AG08396 (cell line): Measurements from ENCODE around the gene UBR2.
"Not testable (repeated sequence)": the region's sequence is repeated elsewhere in the genome, so short reads cannot be mapped to it uniquely, and the experiment has no call there.

Experiments used
- DNase-seq: peaks from one replicate; pipeline ENCODE4 v3.0.0; 2012; ENCODE audit warnings: low spot score, mixed read lengths

UBR2 gene

DNA sequence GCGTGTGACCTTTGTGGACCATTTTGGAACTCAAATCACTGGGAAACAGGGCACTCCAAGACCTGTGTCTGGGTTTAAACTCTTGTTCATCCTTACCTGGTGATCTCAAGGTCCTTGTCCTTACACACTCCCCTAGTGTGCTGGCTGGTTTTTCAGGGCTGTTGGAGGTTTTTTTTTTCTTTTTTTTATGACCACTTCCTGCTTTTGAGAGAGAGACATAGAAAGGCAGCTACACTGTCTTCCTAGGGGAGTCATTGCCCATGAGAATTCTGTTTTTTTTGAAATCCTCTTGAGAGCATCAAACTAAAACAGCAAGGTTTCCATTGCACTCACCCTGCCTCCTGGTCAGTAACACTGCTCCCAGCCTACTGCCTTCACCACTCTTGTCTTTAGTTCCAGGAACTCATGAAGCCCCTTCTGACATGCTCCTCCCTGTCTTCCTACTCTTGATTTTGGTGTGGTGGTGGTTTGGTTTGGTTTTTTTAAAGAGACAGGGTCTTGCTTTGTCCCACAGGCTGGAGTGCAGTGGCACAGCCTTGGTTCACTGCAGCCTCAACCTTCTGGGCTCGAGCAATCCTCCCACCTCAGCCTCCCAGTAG, 130.0 kb downstream of the UBR2 start:
- no peak for DNase-seq

DNA sequence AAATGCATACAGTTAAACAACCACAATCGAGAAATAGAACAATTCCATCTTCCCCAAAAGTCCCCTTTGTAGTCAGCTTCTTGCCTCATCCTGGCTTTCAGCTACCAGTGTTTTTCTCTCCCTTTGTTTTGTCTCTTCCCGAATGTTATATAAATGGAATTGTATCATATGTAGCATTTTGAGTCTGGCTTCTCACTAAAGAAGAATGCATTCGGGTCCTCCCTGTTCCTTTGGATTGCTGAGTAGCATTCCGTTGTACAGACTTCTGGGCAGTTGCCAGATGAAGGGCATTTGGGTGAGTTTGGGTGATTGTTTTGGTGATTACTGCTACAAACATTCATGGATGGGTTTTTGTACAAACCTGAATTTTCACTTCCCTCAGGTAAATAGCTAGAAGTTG, 130.8 kb downstream of the UBR2 start:
- DNase-seq, result peak; percentile 83

DNA sequence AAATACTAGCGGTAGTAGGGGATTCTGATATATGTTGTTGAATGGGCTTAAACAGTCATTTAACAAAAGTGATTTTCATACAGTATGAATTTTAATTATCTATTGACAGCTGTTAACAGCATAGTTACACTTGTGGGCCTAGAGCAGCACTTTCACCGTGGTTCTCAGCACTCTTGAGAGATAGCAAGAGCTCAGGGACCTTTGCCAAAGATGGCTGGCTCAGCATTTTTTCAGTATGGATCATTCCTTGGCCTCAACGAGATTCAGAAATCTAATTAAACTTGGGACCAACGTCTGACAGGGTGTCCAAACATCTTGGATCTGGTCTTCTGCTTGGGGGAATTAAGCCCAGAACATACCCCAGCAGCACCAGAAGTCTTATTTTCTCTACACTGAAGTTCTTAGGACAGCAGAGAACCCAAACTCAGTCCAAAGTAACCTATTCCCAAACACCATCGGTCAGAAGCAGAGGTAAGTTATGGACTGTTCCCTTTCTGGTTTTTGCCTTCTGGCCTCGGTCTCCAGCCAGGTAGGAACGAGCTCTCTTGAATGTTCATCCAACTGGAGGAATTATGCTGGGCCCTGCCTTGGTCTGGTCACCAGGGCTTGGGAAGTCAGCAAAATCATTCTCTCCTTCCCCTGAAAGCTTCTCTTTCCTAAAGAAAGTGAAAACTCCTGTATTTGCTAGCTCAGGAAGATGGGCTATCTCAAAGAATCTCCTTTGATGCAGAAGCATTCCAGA, 132.9 kb downstream of the UBR2 start:
- DNase-seq, result peak; percentile 80

DNA sequence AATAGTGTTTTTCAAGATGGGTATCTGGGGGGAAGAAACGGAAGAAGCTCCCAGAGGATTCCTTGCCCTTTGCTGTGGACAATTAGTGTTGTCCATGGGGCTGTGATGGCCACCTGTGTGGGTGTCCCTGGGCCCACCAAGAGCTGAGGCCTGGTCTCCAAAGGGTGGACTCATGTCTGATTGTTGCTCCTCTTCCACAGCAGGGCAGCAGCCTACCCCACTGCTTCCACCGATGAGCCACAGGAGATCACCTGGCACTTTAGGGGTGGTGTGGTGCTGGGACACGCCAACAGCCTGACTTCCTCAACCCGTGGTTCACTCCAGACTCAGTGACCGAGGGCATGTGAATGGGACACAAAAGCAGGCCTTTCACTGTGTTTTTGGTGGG, 133.4 kb downstream of the UBR2 start:
- DNase-seq, result no peak

DNA sequence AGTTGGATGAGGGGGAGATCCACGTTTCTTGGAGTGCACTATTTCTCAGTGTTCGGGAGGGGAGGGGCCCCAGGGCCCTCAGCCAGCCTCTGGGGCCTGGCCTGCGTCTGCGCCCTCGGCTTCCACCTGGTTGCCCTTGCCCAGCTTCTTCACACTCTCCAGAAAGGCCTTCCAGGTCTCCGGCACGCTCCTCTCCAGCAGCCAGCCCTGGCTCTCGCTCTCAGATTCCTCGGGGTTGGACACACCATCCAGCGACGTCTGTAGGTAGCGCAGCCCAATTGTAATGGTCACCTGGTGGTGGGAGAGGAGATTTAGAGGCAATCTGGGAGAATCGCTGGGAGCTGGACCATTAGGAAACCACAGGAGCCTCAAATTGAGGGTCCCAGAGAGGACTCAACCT, 134.4 kb downstream of the UBR2 start:
- no peak for DNase-seq

DNA sequence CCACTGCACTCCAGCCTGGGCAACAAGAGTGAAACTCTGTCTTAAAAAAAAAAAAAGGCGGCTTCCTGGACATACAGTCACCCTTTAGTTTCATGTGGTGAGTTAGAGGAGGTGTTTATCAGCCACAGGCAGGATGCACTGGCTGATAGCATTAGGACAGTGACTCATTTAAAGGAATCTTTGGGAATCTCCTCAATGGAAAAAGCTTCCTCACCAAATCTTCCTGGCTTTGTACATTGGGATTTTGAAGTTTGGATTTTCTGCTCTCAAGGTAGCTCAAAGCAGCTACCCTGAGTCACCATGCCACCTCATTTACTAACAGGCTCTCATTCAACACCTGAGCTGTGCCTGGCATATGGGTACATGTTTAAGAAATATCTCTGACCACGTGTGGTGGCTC, 138.4 kb downstream of the UBR2 start:
- peak; percentile 40 for DNase-seq

DNA sequence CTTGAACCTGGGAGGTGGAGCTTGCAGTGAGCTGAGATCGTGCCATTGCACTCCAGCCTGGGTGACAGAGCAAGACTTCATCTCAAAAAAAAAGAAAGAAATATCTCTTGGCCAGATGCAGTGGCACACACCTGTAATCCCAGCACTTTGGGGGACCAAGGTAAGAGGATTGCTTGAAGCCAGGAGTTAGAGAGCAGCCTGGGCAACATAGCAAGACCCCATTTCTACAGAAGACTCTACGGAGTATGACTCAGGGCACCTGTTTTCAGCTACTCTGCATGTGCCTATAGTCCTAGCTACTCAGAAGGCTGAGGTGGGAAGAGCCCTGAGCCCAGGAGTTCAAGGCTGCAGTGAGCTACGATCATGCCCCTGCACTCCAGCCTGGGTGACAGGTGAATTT, 139.0 kb downstream of the UBR2 start:
- not testable (repeated sequence) for DNase-seq

DNA sequence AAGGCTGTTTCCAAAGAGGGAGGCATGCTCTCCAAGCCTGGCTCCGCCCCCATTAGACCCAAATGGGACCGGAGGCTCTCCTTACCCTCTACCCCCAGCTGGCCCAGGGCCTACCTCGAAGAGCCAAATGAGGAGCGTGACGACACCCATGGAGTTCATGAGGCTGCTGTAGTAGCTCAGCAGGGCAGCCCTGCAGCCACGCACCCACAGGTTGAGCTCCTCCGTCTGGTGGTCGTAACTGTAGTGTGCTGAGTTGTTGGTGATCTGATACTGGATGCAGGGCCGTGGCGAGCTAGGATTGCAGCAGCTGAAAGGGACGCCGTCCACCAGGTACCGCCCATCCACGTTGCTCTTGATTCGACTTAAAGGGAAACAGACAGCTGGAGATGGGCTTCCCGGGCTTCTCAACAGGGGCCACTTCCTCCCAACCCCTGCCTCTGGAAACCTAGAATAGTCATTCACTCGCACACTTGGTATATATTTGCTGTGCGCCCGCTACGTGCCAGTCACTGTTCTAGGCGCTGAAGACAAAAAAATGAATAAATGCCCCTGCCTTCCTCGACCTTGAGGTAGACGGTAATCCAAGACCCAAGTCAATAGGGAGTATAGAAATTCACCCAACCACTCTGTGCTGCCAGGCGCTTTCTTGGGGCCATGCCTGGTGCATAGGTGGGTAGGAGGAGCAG, 140.6 kb downstream of the UBR2 start:
- DNase-seq, result no peak

DNA sequence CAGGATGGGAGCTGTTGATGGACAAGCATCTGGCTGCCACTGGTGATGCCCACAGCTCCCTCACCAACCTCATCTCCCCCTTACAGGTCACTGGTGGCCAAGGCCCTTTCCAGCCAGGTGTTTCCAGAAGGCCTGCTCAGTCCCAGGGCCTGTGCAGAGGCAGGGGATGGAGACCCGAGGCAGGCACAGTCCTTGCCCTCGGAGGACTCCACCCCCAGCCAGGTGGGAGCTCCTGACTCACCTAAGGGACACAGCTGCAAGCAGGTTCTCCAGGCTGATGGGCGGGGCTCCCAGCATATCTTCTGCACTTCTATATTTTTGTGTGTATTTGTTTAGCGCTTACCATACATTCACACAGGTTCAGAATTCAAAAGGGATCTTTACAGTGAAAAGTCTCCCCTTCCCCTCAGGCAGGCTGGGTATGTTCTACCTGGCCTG, 141.1 kb downstream of the UBR2 start:
- DNase-seq, result no peak

DNA sequence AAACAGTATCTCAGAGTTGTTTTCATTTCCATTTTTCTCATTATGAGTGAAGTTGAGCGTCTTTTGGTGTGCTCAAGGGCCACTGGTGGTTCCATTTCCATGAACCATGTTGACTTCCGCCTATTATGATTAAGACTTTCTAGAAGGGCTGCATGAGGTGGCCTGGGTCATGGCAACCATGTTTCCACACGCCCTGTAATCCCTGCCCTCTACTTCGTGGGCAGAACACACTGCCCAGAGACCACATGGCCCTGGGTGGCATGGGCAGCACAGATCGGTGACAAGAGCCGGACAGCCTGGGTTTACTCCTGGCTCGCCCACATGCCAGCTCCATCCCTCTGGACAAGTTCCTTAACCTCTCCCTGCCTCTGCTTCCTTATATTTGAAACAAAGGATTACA, 143.8 kb downstream of the UBR2 start:
- no peak for DNase-seq

DNA sequence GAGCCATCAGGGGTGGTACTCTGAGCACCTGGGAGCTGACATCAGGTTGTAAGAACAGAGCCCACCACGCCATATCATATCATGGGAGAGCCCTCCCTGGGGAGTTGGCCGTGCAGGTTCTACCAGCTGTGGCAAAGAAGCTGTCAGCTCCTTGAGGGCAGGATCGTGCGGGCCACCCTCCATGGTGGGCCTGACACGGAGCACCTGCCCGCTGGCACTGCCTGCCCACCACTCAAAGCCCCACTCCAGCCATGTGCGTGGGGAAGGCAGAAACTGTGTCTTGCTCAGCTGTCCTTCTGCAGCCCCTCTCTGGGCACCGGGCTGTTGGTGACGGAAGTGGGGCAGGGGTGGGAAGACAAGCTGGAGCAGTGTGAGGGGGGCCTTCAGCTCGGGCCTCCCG, 144.3 kb downstream of the UBR2 start:
- DNase-seq, result no peak

DNA sequence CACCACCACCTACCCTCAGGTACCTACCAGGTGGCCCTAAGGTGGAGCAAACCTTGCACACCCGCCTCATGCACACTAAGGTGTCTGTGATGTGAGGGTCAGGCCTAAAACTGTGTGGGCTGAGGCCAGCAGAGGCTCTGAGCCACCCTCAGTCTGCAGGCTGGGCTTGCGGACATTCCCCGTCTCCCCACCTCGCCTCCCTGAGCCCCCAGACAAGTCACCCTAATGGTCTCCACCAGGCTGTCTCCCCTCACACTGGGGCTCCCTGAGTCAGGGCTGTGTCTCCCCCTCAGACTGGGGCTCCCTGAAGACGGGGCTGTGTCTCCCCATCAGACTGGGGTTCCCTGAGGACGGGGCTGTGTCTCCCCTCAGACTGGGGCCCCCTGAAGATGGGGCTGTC, 146.0 kb downstream of the UBR2 start:
- no peak for DNase-seq

DNA sequence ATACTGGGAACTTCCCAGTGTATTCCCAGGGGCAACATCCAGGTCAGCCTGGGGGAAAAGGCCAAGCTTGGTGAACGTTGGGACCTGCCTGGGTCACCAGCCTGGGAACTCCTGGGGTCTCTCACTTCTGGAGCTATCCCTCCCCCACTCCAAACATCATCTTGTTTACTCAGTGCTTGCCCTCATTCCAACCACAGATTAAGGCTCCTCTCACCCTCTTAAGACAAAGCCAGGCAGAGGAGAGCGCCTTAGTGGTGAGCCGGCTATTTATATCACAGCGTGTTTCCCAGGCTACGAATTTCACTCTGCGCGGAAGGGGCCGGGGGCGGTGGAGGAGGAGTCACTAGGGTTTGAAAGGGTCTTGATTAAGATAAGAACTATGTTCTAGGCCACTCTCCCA, 146.5 kb downstream of the UBR2 start:
- DNase-seq, result no peak

DNA sequence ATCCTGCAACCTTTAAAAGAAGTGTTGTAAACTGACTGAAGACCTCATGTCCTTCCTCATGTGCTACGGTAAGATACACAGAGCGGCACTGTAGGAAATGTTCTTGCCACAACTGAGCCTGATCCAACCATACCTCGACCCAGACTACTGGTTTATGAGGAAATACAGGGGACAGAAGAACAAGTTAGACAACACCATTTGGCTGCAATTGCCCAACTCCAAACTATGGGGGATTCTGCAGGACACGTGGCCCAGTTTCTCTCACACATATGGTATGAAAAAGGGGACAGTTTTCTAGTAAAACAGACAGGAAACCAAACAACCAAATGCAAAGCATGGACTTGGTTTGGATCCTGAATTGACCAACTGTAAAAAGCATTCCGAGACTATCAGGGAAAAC, 148.1 kb downstream of the UBR2 start:
- DNase-seq, result no peak

DNA sequence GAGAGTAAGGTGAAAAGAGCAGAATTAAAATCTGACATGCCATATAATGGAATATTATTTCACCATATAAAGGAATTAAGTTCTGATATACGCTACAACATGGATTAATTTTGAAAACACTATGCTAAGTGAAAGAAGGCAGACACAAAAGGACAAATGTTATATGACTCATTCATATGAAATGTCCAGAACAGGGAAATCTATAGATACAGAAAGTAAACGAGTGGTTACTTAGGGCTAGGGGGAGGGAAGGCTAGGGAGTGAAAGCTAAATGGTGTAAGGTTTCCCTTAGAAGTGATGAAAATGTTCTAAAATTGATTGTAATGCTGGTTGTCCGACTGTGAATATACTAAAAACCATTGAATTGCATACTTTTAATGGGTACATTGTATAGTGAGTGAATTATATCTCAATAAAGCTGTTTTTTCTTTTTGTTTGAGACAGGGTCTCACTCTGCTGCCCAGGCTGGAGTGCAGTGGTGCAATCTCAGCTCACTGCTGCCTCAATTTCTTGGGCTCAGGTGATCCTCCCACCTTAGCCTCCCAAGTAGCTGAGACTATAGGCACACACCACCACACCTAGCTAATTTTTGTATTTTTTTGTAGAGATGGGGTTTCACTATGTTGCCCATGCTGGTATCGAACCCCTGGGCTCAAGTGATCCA, 150.4 kb downstream of the UBR2 start:
- no peak for DNase-seq

DNA sequence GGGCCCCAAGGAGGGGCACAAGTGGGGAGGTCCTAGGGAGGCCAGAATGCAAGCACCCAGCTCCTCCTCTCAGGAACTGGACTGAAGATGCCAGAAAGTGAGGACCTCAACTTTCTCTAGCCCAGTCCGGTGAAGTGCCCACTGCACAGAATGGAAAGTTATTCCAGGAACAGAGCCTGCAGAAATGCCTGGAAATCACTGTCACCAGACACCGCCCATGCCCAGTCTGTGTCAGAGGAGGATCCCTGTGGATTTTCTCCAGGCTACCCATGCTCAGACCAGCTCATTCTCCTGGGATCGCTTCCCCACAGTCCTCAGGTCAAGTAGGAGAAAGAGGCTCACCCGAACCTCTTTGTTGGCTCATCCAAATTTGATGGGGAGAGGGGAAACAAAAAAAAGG, 152.0 kb downstream of the UBR2 start:
- DNase-seq, result no peak

DNA sequence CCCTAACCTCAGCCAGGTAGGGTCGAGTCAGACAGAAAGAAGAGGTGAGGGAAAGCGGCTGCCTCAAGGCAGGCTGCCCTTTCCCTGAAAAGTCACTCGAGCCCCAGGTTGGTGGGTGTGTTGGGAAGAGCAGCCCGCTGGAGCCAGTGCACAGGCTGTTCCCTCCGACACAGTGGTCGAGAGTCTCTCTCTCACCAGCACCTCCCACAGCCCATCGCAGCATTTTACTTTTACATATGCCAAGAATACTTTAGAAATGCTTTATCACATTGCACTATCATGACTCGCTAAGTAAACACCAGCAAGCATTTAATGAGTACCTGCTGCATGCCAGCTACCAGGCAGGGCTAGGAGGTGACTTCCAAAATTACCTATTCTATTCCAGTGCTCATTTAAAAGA, 156.9 kb downstream of the UBR2 start:
- DNase-seq, result peak; percentile 16

DNA sequence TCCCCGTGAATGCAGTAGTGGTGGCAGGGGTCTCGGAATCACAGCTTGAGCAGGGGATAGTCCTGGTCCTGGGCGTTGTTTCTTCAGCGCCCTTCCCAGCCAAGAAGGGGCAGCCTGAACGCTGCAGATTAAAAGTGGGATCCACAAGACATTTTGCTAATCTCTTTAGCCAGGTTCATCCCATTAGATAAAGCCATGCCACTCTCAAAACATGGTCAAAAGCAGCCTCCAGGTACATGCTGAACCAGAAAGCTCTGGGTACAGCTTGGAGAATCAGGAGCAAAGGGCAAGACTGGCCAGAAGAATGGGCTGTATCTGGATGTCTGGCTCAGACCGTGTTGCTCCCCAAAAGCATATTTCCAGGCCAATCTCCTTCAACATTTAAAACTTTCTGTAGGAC, 158.7 kb downstream of the UBR2 start, which contains the start of gene PRPH2:
Gene PRPH2 (minus strand): TSS at position 101 of the 400 bp plus-strand sequence. CDS start 263 bp downstream, outside the sequence.
- DNase-seq, result no peak

DNA sequence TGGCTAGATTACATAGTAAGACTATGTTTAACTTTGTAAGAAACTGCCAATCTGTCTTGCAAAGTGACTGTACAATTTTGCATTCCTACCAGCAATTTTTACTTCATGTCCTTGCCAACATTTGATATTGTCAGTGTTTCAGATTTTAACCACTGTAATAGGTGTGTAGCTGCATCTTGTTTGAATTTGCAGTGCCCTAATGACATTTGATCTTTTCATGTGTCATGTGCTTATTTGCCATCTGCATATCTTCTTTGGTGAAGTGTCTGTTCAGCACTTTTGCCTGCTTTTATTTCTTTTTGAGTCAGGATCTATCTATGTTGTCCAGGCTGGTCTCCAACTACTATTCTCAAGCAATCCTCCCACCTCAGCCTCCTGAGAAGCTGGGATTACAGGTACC, 161.0 kb downstream of the UBR2 start:
- no peak for DNase-seq

DNA sequence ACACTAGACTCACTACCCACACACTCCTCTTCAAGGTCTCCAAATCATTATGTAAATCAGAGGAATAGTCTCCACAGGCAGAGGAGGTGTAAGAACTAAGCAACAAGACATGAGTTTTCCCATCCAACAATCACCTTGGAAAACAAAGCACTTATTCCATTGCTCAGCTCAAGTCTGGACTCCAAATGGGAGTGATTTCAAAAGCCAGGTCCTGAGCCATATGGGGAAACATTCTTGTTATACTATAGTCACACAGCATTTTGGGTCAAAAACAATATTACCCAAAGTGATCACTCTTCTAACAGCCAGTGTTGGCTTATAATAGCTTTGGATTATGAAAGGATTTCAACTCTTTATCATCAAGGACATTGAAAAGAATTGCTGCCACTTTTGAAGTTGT, 162.2 kb downstream of the UBR2 start:
- no peak for DNase-seq

DNA sequence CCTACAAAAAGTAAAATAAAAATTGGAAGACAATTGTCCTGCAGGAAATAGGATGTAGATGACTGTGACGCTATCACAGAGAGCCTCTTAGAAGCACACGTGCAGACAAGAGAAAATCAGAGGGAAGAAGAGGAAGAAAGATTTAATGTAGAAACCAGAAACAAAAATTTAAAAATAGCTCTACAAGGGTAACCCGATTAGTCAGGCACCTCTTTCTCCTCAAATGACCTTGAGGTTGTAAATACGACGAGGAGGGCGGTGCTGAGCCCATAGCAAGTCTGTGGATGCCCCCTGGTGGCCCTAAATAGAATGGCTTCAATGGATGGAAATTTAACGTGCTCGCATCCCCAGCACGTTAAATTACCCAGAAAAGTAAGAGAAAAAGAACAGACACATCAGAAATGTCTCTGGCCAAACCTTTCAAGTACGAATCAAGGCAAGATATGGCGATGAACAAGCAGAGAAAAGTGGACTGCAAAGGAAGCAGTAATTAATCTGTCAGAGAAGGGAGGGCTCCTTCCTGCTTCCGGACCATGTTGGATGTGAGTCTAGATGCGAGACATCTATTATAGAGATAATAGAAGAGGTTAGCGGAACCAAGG, 162.8 kb downstream of the UBR2 start:
- peak; percentile 87 for DNase-seq

DNA sequence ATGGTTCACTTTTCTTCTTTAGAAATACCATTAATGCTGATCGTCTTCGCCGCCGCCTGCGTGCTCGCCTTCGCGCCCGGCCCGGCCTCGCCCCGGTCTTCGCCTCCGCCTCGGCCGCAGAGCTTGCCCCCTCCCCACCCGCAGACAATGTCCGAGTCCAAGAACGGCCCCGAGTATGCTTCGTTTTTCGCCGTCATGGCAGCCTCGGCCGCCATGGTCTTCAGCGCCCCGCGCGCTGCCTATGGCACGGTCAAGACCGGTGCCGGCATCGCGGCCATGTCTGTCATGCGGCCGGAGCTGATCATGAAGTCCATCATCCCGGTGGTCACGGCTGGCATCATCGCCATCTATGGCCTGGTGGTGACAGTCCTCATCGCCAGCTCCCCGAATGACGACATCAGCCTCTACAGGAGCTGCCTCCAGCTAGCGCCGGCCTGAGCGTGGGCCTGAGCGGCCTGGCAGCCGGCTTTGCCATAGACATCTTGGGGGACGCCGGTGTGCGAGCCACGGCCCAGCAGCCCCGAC, 163.3 kb downstream of the UBR2 start:
- peak; percentile 47 for DNase-seq
